ENCODE measurements around the gene DDX46.
"Not testable (repeated sequence)": the region's sequence is repeated elsewhere in the genome, so short reads cannot be mapped to it uniquely, and the experiment has no call there.

DDX46 gene

DNA sequence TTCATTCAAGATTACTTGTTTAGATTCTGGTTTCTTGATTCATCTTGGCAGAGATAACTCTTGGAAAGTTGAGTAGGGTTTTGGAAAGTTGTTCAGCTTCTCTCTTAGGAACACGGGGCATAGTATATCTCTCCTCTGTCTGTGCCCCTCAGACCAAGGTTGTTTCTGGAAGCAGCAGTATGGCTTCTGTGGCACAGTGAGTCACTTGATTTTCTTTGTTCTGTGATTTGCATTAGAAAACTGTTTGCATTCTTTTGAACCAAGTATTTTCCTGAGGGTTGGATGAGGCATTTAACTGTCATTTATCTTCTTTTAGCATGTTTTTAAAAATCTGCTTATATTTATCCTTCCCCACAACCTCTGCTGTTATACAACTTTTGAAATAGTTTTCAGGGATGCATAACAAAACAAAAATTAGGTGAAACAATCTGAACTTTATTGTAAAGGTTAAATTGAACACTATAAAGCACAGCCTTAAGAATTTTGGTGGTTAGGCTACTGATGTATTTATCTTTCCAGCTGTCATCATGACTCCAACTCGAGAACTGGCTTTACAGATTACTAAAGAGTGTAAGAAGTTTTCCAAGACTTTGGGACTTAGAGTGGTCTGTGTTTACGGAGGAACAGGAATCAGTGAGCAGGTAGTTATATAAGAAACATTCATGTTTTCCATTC lies 26.5 kb downstream of the DDX46 start:
- DNase-seq, result no peak

DNA sequence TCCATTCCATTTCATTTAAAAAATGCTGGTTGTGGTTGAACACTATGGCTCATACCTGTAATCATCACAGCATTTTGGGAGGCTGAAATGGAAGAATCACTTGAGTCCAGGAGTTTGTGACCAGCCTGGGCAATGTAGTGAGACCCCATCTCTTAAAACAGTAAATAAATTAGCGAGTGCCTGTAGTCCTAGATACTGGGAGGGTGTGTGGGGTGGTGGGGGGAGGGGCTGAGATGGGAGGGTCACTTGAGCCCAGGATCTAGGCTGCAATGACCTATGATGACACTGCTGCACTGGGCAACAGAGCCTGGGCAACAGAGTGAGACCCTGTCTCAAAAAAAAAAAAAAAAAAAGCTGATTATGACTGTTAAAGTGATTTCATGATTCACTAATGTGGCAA lies 29.1 kb downstream of the DDX46 start:
- DNase-seq, result no peak

DNA sequence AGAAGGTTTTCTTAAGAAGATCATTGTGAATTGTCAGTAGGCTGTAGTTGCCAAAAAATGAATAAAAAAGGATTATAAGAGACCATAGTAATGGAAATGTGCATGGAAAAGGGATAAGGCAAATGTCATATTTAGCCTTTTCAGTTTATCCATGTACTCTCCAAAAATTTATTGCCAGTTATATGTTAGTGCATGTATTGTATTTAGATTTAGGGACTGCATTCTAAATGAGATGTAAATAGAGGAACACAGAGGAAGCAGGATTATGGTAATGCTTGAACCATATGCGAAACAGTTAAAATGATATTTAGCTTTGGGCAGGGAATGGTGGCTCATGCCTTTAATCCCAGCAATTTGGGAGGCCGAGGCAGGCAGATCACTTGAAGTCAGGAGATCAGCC lies 33.0 kb downstream of the DDX46 start:
- DNase-seq, result no peak

DNA sequence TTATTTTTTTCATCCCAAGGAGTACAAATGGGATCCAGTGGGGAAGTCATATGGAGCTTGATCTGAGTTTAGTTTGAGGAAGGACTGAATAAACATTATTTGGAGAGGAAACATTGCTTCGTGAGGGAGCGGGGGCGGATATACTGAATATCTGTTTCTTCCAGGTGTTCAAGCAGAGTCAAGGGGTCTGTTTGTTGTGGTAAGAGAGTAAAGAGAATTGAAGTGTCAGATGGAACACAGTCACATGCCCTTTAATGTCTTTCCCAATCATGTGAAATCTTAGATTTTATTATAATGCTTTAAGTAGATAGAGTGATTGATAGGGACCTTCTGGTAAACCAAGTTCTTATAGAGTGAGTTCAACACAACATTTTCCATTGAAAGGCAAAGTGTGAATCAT lies 33.7 kb downstream of the DDX46 start:
- no peak for DNase-seq

DNA sequence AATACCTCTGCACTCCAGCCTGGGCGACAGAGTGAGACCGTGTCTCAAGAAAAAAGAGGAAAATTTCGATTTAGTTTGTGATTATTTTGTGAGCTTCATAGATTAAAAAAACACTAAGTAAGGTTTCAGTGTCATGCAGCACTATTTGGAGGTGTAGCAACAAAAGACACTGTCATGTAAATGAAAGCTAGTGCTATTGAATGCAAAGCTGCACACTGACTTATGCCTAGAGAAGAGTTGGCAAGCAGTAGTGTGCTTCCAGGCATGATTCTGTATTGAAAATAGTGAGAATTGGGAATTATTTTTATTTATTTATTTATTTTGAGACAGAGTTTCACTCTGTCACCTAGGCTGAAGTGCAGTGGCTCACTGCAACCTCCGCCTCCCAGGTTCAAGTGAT lies 34.5 kb downstream of the DDX46 start:
- no peak for DNase-seq

DNA sequence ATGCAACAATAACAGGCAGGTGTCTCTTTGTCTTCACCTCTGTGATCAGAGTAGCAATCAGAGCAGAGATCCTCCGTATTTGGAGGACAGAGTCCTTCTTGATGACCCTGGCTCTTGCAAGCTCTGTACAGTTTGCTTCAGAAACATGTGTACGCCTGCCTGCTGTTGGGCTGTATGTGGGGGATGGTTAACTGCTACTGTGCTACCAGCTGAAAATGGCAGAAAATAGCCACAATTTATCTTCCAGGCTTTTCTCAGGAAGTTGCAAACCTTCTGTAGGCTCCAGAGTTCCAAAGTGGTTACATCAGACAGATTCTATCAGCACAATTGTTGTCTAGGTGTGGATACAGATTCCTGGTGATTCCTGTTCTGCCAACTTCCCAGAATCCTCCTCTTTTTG lies 35.5 kb downstream of the DDX46 start:
- DNase-seq, result no peak

DNA sequence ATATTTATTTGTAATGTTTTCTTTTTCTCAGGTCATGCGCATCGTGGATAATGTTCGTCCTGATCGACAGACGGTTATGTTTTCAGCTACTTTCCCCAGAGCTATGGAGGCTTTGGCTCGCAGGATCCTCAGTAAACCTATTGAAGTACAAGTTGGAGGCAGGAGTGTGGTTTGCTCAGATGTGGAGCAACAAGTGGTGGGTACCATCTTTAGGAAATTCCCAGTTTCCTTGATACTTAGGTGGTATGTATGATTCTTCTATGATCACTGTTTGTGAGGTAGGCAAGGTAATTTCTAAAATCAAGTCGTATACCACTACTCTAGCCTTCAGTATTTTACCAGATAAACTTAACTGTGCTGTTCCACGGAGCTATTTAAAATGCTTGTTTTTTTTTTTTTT lies 36.2 kb downstream of the DDX46 start:
- no peak for DNase-seq

DNA sequence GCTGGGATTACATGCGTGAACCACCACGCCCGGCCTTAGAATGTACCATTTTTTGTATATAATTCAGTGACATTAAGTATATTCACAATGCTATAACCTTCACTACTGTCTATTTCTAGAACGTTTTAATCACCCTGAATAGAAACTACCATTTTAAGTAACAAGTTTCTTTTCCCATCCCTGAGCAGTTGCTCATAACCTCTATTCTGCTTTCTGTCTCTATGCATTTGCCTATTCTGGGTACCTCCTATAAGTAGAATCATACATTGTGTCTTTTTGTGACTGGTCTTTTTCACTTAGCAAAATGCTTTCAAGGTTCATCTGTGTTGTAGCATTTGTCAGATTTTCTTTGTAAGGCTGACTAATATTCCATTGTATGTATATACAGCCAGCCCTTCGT lies 39.9 kb downstream of the DDX46 start:
- no peak for DNase-seq

DNA sequence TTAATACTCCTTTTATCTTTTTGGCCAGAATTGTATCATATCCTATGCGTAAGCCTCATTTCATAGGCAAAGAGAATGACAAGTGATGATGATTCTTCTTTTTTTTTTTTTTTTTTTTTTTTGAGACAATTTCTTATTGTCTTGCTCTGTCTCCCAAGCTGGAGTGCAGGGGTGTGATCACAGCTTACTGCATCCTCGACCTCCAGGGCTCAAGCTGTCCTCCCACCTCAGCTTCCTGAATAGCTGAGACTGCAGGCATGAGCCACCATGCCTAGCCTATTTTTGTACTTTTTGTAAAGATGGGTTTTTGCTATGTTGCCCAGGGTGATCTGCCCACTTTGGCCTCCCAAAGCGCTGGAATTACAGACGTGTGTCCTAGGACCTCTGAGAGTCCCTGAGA lies 45.2 kb downstream of the DDX46 start:
- no peak for DNase-seq

DNA sequence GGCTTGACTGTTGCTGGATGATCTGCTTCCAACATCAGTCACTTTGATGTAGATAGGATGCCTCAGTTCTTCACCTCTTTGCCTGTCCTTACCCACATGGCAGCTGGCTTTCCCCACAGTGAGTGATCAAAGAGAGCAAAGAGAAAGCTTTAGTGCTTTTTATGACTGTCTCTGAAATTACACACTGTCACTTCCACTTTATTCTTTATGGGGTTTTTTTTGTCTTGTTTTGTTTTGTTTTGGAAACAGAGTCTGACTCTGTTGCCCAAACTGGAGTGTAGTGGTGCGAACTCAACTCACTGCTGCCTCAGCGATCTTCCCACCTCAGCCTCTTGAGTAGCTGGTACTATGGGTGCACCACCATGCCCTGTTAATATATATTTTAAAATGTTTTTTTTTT lies 54.8 kb downstream of the DDX46 start:
- no peak for DNase-seq

DNA sequence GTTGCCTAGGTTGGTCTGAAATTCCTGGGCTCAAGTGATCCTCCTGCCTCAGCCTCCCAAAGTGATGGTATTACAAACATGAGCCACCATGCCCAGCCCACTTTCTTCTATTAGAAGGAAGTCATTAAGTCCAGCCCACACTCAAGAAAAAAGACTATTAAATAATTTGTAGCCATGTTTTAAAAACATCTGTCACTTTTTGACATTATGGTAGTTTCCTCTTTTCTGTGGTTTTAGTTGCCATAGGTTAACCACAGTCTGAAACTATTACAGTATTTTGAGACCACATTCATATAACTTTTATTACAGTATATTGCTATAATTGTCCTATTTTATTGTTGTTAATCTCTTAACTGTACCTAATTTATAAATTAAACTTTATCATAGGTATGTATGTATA lies 55.2 kb downstream of the DDX46 start:
- no peak for DNase-seq

DNA sequence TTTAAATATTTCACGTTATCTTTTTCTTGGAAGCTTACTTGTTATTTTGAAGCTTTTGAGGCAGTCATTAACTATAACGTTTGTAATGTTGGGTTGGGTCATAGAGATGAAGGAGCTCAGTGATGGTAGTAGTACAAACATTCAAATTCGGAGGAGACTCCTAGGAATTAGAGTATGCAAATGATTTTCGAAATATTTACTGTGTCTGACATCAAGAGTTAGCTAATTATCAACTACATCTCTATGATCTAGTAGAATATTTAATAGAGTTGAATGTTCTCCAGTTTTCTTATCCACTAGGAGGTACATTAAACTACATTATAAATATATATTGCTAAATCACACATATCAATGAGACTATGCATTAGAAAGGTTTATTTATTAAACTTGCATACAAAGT lies 58.4 kb downstream of the DDX46 start:
- DNase-seq, result no peak

DNA sequence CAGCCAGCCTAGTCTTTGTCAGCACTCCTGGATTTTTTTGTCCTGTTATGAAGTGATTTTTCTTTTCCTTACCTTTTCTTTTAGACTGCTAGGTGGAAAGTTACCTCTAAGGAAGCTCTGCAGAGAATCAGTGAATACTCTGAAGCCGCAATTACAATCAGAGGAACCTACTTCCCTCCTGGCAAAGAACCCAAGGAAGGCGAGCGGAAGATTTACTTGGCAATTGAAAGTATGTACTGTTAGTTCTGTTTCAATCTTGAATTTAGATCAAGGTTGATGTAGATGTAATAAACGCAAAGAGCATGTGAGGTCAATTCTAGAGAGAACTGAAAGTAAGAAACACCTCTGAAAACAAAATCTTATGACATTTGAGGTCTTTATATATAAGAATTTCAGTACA lies 60.2 kb downstream of the DDX46 start:
- no peak for DNase-seq

DNA sequence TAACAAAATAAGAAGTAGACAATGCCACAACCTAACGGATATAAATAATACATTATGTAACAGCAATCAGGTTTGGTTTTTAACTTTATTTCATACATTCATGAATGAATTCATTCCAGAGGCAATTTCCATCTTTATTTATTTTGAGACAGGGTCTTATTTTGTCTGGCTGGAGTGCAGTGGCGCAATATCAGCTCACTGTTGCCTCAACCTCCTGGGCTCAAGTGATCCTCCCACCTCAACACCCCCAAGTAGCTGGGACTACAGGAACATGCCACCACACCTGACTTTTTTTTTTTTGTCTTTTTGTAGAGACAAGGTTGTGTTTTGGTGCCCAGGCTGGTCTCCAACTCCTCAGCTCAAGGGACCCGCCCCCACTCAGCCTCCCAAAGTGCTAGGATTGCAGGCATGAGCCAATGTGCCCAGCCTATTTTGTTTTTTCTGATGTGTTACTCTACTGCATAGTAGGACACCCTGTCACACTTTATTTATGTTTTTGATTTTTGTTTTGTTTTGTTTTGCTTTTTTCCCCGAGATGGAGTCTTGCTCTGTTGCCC lies 60.9 kb downstream of the DDX46 start:
- DNase-seq, result no peak

DNA sequence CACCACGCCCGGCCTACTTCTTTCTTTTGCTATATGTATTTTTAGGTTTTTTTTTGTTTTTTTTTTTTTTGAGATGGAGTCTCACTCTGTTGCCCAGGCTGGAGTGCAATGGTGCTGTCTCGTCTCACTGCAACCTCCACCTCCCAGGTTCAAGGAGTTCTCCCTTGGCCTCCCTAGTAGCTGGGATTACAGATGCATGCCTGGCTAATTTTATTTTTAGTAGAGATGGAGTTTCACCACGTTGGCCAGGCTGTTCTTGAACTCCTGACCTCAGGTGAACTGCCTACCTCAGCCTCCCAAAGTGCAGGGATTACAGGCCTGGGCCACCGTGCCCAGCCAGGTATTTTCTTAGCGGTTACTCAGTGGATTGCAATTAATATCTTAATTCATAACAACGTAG lies 63.3 kb downstream of the DDX46 start:
- DNase-seq, result no peak

DNA sequence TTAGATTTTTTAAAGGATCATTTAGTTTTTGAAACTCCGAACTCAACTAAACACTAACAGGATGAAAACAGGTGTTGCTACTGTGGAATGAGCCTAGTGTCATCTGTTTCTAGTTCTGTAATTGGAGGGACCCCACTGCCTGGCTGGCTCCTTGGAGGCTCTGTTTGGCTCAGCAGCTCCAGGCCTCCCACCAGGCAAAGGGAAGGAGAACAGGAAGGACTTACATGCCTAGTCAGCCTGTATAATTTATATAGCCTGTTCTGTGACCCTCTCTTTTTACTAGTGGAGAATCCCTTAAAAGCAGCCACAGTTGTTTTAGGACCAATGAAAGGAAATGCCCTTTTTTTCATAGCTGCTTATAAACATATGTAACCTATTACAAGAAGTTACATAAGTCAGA lies 66.1 kb downstream of the DDX46 start:
- DNase-seq, result no peak

DNA sequence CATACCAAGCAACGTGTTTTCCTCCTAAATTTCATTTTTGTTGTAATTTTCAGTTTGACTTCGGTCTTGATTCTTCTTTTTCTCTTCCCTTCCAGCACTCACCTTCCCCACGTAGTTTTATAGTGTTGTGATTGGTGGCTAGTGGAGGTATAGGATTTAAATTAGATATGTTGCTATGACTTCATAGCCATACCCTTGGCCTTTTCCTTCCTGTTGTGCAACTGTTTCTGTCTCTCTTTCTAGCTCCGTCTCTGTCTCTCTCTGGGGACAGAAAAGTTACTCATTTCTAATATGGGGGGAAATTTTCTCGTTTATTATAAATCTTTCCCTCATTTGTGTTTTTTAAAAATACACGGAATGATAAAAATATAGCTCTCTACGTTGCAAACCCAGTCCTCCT lies 66.6 kb downstream of the DDX46 start:
- no peak for DNase-seq

DNA sequence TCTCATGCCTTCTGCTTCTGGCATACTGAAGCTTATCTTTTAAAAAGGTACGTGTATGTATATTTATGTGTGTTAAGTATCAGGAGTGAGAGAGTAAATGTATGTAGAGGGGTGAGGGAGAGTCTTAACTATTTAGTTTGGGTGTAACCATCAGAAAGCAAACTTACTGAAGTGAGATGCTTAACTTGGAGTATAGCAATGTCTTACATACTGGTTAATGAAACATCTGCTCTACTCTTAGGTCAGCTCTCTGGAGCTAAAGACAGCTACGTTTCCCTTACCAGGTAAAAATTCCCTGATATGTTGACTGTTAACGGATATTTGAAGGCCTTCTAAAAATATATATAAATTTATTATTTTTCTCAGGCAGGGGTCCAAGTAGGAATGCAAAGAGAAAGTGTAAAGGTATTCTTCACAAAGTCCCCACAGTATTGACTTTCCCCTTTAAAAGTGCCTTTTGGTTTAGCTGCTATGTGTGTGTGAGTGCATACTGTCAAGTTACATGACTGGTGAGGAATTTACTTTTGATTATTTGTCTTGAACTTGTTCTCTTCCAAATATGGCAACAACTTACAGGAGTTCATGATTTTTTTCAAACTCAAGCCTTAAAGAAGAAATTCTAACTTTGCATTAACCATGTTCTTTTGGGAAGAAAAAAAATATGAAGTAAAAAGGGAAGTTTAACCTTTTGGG lies 74.9 kb downstream of the DDX46 start:
- no peak for DNase-seq

DNA sequence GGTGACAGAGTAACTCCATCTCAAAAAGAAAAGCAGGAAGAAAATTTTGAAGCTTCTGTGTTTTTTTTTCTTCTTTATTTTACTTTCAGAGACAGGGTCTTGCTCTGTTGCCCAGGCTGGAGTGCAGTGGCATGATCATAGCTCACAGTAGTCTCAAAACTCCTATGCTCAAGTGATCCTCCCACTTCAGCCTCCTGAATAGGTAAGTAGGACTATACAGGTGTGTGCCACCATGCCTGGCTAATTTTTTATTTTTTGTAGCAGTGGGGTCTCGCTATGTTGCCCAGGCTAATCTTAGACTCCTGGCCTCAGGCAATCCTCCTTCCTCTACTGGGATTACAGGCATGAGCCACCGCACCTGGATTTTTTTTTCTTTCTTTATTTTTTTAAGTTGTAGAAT lies 77.0 kb downstream of the DDX46 start:
- no peak for DNase-seq

DNA sequence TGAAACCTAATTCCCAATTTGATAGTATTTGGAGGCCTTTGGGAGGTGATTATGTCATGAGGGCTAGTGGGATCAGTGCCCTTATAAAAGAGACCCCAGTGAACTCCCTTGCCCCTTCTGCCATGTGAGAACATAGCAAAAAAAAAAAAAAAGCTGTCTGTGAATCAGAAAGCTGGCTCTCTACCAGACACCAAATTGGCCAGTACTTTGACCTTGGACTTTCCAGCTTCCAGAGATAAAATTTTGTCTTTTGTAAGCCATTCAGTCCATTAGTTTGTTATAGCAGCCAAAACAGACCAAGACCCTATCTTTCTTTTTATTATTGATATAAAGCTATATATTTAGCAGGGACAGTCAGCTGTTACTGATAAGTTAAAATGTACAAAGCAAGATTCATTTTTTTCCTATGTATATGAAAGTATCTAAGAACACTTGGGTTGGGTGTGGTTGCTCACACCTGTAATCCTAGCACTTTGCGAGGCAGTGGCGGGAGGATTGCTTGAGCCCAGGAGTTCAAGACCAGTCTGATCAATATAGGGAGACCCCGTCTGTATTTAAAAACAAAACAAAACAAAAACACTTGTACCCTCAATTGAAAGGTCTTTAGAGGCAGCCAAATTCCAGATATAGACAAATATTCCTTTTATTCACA lies 79.1 kb downstream of the DDX46 start:
- DNase-seq, result no peak

DNA sequence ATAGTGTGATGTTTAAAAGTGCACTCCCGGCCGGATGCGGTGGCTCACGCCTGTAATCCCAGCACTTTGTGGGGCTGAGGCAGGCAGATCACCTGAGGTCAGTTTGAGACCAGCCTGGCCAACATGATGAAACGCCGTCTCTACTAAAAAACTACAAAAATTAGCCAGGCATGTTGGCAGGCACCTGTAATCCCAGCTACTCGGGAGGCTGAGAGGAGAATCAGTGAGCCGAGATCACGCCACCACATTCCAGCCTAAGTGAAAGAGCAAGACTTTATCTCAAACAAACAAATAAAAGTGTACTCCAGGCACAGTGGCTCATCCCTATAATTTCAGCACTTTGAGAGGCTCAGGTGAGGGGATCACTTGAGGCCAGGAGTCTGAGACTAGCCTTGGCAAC lies 79.8 kb downstream of the DDX46 start:
- not testable (repeated sequence) for DNase-seq

DNA sequence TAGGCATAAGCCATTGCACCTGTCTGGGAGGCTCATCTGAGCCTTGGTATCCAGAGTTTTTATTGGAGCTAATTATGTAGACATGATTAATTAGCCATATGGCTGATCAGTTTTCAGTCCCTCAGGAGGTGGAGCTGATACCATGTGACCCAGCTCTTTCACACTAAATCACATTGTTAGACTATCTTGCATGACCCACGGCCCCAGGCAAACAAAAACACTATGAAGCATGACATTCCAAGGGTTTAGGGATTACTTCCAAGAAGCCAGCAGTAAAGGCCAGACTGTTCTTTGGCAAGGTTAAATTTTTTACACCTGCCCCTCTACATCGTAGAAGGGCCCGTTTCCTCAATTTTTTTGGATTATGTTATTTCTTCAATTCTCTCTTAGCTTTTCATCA lies 82.2 kb downstream of the DDX46 start:
- no peak for DNase-seq

DNA sequence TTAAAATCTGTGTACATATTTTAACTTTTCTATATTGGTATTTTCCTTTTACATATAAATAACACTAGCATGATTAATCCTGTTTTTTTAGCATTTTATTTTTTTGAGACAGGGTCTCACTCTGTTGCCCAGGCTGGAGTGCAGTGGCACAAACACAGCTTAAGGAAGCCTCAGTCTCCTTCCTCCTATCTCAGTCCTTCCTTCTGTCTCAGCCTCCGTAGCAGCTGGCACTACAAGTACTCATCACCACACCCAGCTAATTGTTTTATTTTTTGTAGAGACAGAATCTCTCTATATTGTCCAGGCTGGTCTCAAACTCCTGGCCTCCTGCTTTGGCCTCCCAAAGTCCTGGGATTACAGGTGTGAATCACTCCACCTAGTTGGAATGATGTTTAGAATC lies 85.7 kb downstream of the DDX46 start:
- DNase-seq, result no peak

DNA sequence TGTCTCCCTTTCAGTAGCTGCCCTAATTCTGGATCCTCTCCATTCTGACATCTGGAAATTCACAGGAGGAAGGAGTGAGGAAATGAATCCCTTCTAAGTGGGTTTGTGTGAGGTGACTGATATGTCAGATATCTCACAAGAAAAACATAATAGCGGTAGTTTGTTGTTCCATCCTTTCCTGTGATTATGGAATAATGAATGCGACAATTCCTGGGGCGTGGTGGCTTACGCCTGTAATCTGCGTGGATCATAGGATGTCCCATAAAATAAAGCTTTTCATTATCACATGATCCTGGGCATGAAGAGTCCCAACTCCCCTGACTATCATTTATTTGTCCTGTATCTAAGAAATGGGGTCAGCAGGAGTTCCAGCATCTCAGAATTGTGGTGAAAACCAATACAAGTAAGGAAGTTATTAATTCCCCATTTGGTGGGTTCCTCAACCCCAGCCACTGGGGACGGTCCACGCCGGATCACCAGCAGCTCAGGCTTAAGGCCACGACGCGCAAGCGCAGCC lies 86.8 kb downstream of the DDX46 start:
- DNase-seq, result no peak

All from DMS79 (cell line).